ENCODE data around the gene ST6GAL2.

Gene ST6GAL2

DNA sequence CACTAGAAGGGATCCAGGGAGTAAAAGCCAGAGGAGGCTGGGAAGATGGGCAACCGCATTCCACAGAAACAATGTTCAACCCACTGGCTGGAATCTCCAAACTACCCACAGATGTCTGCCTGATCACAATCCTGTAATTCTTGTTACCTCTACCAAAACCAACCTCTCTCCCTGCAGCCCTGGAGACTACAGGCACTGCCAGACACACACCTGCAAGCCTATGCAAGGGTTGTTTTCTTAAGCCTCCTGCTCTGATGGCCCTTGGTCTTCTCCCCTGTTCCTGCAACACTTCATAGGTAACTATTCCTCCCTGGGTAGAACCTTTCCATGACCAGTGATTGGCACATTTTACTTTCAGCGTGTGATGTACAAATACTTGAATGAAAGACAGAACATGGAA is 21.9 kb downstream of the ST6GAL2 start:
- no peak for DNase-seq (ENCODE audit: low read depth)

- no peak for DNase-seq (ENCODE audit: low read depth)
These were observed 22.6 kb downstream of the ST6GAL2 start for GRCh38 chr2:106863387-106863786.

DNA sequence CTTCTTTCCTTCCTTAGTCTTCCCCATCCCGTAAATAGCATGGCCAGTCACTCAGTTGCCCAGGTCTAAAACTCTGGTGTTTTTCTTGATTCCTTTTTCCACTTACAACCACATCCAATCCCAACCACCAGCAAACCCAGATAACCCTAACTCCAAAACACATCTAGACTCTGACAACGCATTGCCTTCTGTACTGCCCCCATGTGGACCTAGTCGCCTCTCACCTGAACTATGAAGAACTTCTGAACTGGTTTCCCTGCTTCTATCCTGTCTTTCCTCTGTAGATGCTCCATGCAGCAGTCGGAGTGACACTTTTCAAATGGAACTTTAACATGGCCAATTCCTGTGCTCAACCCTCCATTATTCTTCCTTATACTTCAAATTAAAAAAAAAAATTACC is 26.5 kb downstream of the ST6GAL2 start:
- DNase-seq (ENCODE audit: low read depth): no peak

GRCh38 chr2:106858810-106859209 is 27.2 kb downstream of the ST6GAL2 start:
- DNase-seq (ENCODE audit: low read depth): no peak

DNA sequence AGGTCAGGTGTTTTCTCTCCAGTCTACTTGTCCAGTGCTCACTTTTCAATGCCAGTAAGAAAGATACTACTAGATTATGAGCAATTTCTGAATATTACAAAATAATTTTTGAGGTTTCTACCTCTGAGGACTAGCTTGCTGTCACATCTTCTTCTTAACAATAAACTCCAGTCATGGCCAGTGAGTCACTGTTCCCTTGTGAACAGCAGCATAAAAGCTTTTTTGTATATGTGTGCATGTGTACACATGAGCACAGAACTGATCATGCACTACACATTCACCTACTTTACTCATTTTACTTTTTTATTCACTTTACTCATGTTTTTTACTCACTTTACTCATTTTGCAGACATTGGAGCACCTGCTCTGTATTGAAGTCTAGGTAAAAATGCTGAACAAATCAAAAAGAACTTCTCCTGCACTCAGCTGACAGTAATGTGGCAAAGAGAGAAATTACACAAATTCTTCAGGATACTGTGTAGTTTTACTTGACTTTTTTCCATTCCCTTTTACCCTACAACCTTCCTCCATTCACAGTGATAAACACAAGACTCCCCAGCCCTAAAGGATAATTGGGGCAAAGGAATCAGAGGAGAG is 28.0 kb downstream of the ST6GAL2 start:
- DNase-seq (ENCODE audit: low read depth): no peak

DNA sequence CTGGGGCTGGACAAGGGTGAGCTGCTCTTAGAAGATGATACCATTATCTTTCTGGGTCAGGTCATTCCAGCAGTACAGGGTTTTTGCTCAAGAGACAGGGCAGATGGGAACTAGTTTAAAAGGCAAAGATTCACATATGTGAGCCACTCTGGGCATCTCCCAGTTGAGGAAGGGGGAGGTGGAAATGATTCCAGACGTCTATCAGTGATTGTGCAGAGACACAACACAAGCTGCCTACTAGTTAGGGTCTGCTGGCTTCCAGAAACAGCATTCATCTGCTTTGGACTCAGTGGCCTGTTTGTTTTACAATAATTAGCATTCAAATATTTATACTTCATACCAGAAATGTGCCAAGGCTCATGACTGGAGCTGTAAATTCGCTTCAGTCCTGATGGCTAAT is 32.3 kb downstream of the ST6GAL2 start:
- no peak for DNase-seq (ENCODE audit: low read depth)

DNA sequence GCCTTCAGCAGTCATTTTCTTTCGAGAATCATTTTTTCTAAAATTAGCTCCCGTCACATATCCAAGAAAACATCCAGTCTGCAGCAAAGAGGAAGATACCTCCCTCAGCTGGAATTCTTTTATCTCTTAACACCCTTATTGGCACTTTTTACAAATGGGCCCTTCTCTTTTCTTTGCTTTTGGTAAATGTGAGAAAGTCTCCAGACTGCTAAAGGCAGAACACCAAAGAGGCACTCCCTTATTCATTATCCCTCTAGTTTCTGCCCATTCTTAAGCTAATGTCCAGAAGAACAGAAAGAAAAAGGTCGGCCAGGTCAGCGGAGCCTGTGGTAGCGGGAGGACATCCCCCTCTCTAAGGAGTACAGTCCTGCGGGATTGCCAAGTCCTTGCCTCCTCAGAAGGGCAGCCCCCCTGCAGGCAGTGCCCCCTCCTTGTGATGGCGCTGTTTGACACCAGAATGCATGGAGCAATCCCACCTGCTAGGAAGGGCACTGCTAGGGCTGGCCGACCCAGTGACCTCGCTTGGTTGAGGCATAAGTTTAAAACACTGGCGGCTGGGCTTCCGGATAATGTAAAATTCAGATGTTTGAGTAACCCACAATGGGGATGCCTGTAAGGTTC is 34.0 kb downstream of the ST6GAL2 start:
- no peak for DNase-seq (ENCODE audit: low read depth)

DNA sequence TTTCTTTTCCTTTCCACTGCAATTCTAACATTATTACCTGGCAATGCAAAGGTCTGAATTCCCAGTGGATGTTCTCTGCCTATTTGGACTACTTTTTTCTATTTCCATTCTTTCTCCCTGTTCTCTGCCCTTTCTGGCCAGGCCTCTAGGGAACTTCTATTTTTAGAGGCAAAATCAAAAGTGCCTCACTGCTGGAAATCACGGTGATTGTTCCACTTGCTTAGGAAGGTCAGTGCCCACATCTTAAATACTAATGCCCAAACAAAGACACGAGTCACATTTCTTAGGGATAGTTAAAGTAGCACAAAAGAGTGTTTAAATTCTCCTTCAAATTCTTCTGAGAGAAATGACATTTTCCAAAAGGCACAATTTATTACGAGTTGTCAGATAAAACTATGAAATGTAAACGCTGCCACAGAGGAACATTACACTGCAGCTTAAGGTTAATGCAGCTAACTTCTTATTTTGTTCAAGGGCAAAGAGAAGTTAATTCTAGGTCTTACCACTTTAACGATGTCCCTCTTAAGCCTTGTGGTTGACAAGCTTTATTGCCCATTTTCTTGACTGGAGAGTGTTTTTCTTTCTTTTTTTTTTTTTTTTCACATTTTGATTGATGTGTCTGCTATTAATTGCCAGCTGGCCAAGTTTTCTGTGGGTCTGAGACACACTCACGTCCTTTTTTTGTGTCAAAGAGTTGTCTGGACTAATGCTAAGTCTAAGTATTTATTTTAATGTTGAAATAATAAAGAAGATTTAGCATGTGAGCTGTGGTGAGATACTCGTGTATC is 34.7 kb downstream of the ST6GAL2 start:
- DNase-seq (ENCODE audit: low read depth): no peak

DNA sequence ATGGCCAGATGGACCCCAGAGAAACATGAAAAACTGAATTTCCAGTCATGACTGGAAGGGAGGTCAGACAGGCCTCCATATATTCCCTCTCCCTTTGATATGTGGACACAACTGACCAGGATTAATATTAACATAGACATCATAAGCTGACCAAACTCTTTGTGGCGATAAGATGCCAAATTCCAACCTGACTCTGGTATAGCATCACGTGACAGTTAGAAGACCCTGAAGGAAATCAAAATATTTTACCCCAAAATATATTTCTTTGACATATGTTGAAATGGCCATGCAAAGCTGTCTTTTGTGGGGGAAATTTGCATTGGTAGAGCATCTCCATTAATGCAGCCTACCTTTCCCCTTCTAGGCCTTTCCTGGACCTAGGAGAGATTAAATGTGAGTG is 36.7 kb downstream of the ST6GAL2 start:
- DNase-seq (ENCODE audit: low read depth): no peak

GRCh38 chr2:106847366-106847765 is 38.6 kb downstream of the ST6GAL2 start:
- DNase-seq (ENCODE audit: low read depth): no peak

- DNase-seq (ENCODE audit: low read depth): no peak
These were observed 40.3 kb downstream of the ST6GAL2 start for GRCh38 chr2:106845716-106846115.

- no peak for DNase-seq (ENCODE audit: low read depth)
These were observed 42.1 kb downstream of the ST6GAL2 start for GRCh38 chr2:106843910-106844250.

- DNase-seq (ENCODE audit: low read depth): no peak
These were observed 42.7 kb downstream of the ST6GAL2 start for GRCh38 chr2:106843001-106843909.

DNA sequence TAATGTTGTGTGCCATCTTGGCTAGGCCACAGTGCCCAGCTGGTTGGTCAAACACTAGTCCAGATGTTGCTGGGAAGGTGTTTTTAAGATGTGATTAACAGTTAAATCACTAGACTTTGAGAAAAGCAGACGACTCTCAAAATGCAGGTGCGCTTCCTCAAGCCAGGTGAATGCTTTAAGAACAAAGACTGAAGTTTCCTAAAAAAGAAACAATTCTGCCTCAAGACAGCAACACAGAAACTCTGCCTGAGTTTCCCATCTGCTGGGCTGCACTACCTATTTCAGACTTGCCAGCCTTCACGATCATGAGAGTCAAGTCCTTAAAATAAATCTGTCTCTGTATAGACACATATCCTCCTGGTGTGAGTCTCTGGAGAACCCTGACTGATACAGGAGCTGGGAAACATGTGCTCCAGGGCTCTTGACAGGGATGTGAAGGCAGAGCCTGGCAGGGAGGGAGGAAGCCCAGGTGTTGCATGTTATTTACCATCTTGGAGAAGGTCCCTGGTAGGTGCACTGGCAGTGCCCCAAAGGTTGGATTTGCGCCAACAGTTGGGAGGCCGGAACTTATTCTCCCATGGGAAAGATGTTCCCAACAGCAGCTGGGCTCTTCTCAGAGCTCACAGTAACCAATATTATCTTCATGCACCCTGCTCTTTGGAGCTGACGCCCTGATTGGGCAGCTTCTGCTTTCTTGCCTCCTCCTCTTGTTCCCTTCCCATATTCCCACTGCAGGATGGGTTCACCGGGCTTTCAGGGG is 43.9 kb downstream of the ST6GAL2 start:
- no peak for DNase-seq (ENCODE audit: low read depth)

GRCh38 chr2:106840818-106841217 is 45.1 kb downstream of the ST6GAL2 start:
- no peak for DNase-seq (ENCODE audit: low read depth)

- DNase-seq (ENCODE audit: low read depth): no peak
These were observed 45.9 kb downstream of the ST6GAL2 start for GRCh38 chr2:106839849-106840595.

DNA sequence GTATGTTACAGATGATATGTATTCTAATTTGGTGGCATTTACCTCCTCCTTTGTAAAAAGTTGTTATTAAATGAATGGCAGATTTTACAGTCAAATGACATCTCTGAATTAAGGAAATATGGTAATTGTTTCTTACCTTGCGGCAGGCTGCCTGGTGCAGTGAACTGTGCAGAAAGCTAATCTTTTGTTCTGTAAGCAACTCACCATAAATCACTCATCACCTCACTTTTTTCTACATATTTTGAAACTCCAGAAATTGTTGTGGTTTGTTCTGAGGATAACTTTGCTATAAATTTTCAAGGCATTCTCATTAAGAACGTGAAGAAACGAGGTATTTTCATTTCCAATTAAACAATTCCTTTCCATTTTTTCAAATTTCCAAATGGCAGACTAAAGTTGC is 52.7 kb downstream of the ST6GAL2 start:
- DNase-seq (ENCODE audit: low read depth): no peak

DNA sequence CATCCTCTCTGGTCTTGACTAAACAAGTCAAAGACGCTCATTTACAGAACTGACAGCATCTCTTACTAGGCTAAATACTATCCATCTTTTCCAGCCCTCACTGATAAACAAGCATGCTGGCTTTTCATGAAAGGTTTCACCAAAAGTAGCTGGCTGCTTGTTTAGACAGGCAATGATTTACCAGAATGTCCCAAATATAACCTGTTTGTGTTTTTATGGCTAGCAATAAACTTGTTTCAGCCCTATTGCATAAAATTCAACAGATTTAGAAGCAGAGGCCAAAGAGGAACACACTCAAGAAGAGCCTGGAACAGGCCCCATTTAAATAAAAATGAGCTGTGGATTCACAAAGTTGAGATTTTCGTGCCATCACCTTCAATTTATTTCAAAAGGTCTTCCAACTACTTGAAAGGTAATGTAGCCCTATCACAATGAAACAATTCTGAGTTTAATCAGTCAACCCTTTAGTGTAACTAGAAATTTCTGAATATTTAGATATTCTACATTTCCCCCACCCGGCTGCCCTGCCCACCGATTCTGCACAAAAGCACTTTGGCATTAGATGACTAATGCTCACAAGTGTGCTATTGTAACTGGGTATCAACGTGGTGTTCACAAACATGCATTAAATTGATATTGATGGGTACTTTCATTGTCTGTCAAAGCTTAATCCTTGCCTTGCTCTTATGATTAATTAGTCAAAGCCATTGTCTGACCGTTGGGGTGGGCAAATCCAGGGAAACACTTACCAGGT is 54.0 kb downstream of the ST6GAL2 start:
- DNase-seq (ENCODE audit: low read depth): no peak

DNA sequence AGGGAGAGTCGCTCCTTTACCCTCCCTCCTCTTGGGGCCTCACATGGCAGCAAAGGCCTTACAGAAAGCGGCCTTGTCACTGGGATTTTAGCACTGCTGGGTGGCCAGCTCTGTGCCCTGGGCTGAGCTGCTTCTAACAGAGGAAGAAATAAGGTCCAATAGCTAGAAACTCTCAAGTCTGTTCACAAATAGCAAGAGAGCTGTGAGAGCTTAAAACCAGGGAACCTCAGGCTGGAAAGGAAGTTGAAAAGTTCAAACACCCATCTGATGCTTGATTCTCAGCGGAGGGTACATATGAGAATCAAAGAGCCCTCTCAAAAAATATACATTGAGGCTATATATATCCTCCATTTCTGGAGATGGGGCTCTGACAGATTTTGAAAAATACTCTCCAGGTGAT is 54.7 kb downstream of the ST6GAL2 start:
- DNase-seq (ENCODE audit: low read depth): no peak

- no peak for DNase-seq (ENCODE audit: low read depth)
These were observed 55.8 kb downstream of the ST6GAL2 start for GRCh38 chr2:106830191-106830590.
